HepG2 (cell line): Measurements from ENCODE around the gene POMT1. TPM values are rescaled to one million over a fixed set of nuclear protein-coding genes. Genes with fewer than 3 reads are reported as not detected.
A peak's percentile ranks its signal among the peaks of the same experiment; 100 is the strongest.

Experiments
- ATAC-seq: fragments of 200-7000 bp; cut with Tn5 transposase; 3 replicates; pipeline ENCODE4 v1.9.1; 2020; ENCODE audit warnings: mild to moderate bottlenecking, moderate library complexity
- BruUV-seq: library from RNA; stranded (reverse); fragments of 400-500 nt; replicated peaks from 2 replicates; lab custom pipeline; 2021; lab: Mats Ljungman, UMichigan
- CTCF ChIA-PET: fragments of 300-600 bp; formaldehyde crosslinking; extraction: SDS; loops from one replicate; lab custom pipeline; 2021; ENCODE audit warnings: low total read pairs, inconsistent platforms, low intra/inter-chr PET ratio; lab: Yijun Ruan, JAX
- POLR2A ChIA-PET: fragments of 350-600 bp; sonication (Branson Sonifier 250); formaldehyde crosslinking; loops from one replicate; lab custom pipeline; 2020; ENCODE audit warnings: antibody characterized with exemption, inconsistent platforms; lab: Yijun Ruan, JAX
- DNase-seq: peaks from one replicate; pipeline ENCODE4 v3.0.0-alpha.2; 2015; ENCODE audit warnings: low spot score
- FAIRE-seq: peaks from 3 replicates; lab custom pipeline; 2011; peaks lifted over from hg19 to GRCh38; lab: Jason Lieb, UNC
- H2AFZ ChIP-seq: one replicate; pipeline ENCODE4 v1.6.1; 2011; ENCODE audit warnings: low read length, inconsistent platforms
- H3K27ac ChIP-seq: fragments of 300-600 bp; 3 replicates; pipeline ENCODE4 v1.8.0; 2011; ENCODE audit warnings: mixed run types, mild to moderate bottlenecking, mixed read lengths, low read length, inconsistent platforms; ENCODE audit not compliant: insufficient read depth; ENCODE audit errors: extremely low read length
- H3K27me3 ChIP-seq, 2 experiments: fragments of 200-600 bp in 1 of 2; 2 replicates in 1 of 2; 3 replicates in 1 of 2; pipeline versions ENCODE4 v1.6.0 to v1.8.0; 2011; ENCODE audit warnings: low read length in 2 of 2, mild to moderate bottlenecking in 2 of 2, moderate library complexity in 2 of 2, inconsistent platforms in 1 of 2; ENCODE audit not compliant: insufficient read depth in 2 of 2, control insufficient read depth in 1 of 2
- H3K36me3 ChIP-seq, 2 experiments: fragments of 200-600 bp in 1 of 2; replicated peaks in 1 of 2; 2 replicates in 1 of 2; 3 replicates in 1 of 2; pipeline versions ENCODE4 v1.5.1 to v1.8.0; 2011; ENCODE audit warnings: low read length in 2 of 2, inconsistent platforms in 1 of 2; ENCODE audit not compliant: insufficient read depth in 2 of 2, control insufficient read depth in 1 of 2
- H3K4me1 ChIP-seq: 2 replicates; pipeline ENCODE4 v1.5.1; 2012; ENCODE audit warnings: low read length, inconsistent platforms; ENCODE audit not compliant: insufficient read depth
- H3K4me2 ChIP-seq: 2 replicates; pipeline ENCODE4 v1.6.0; 2011; ENCODE audit warnings: low read depth, low read length, inconsistent platforms
- H3K4me3 ChIP-seq, 3 experiments: fragments of 200-600 bp in 1 of 3; sonication (generic), shearing (Covaris generic) in 1 of 3; replicated peaks in 1 of 3; 2 replicates each; pipeline ENCODE4 v1.5.1; 2011 to 2016; ENCODE audit warnings: low read length in 3 of 3, inconsistent platforms in 2 of 3, low read depth in 2 of 3, mild to moderate bottlenecking in 2 of 3, control low read depth in 1 of 3, mixed read lengths in 1 of 3; ENCODE audit not compliant: insufficient read depth in 1 of 3
- H3K79me2 ChIP-seq: one replicate; pipeline ENCODE4 v1.6.1; 2011; ENCODE audit warnings: low read length, inconsistent platforms; ENCODE audit not compliant: insufficient read depth
- H3K9ac ChIP-seq: 2 replicates; pipeline ENCODE4 v1.6.0; 2011; ENCODE audit warnings: mild to moderate bottlenecking, low read depth, low read length, inconsistent platforms; ENCODE audit not compliant: insufficient read depth
- H3K9me3 ChIP-seq: 2 replicates; pipeline ENCODE4 v1.5.1; 2012; ENCODE audit warnings: mild to moderate bottlenecking, low read length
- H4K20me1 ChIP-seq: 2 replicates; pipeline ENCODE4 v1.6.0; 2011; ENCODE audit warnings: inconsistent platforms, mild to moderate bottlenecking, low read length, moderate library complexity; ENCODE audit not compliant: insufficient read depth
- DBP ChIP-seq: sonication (generic); formaldehyde crosslinking; IDR thresholded peaks from 2 replicates; pipeline ENCODE4 v1.4.0; 2020; ENCODE audit warnings: missing genetic modification reagents; ENCODE audit errors: not compliant biosample characterization
- DMAP1 ChIP-seq: IDR thresholded peaks from 2 replicates; pipeline ENCODE4 v1.6.1; 2016
- DNMT3B ChIP-seq: conservative IDR thresholded peaks from 2 replicates; pipeline ENCODE4 v1.6.1; 2016; ENCODE audit warnings: missing biosample characterization, control low read depth
- DR1 ChIP-seq: sonication (generic); formaldehyde crosslinking; IDR thresholded peaks from 2 replicates; pipeline ENCODE4 v1.8.0; 2021; ENCODE audit warnings: mild to moderate bottlenecking, missing genetic modification reagents, inconsistent platforms
- FOXC1 ChIP-seq: sonication (generic); formaldehyde crosslinking; IDR thresholded peaks from 2 replicates; pipeline ENCODE4 v1.8.0; 2022; ENCODE audit warnings: mild to moderate bottlenecking, missing genetic modification reagents, borderline replicate concordance
- KDM1A ChIP-seq: IDR thresholded peaks from 2 replicates; pipeline ENCODE4 v1.6.1; 2016; ENCODE audit warnings: missing compliant biosample characterization
- KDM2A ChIP-seq: sonication (generic); formaldehyde crosslinking; IDR thresholded peaks from 2 replicates; pipeline ENCODE4 v1.4.0; 2020; ENCODE audit warnings: low read depth, missing genetic modification reagents, borderline replicate concordance
- NFIB ChIP-seq: sonication (generic); formaldehyde crosslinking; IDR thresholded peaks from 2 replicates; pipeline ENCODE4 v1.9.0; 2021; ENCODE audit warnings: missing genetic modification reagents, mild to moderate bottlenecking, borderline replicate concordance
- PCBP1 ChIP-seq: fragments of 200-400 bp; formaldehyde crosslinking; IDR thresholded peaks from 2 replicates; pipeline ENCODE4 v1.6.1; 2017; ENCODE audit warnings: mild to moderate bottlenecking, low read depth, low read length, borderline replicate concordance
- PREB ChIP-seq: sonication (generic); formaldehyde crosslinking; IDR thresholded peaks from 2 replicates; pipeline ENCODE4 v1.4.0; 2020; ENCODE audit warnings: missing genetic modification reagents
- SMARCC2 ChIP-seq: fragments of 450-650 bp; IDR thresholded peaks from 2 replicates; pipeline ENCODE4 v1.6.1; 2017; ENCODE audit warnings: antibody characterized with exemption, mild to moderate bottlenecking
- ZNF136 ChIP-seq: sonication (generic); formaldehyde crosslinking; IDR thresholded peaks from 2 replicates; pipeline ENCODE4 v1.8.1; 2022; ENCODE audit warnings: low read depth, mild to moderate bottlenecking, moderate library complexity, missing genetic modification reagents
- ZNF317 ChIP-seq: sonication (generic); formaldehyde crosslinking; IDR thresholded peaks from 2 replicates; pipeline ENCODE4 v1.5.0; 2020; ENCODE audit warnings: mild to moderate bottlenecking, missing genetic modification reagents
- ZNF883 ChIP-seq: sonication (generic); formaldehyde crosslinking; IDR thresholded peaks from 2 replicates; pipeline ENCODE4 v1.5.1; 2020; ENCODE audit warnings: mild to moderate bottlenecking, missing genetic modification reagents; ENCODE audit errors: not compliant biosample characterization
- WGBS: methylation state at CpG from one replicate; pipeline ENCODE4 v1.1.6; 2017; ENCODE audit warnings: low lambda C conversion rate; 5-methylcytosine and 5-hydroxymethylcytosine counted together
- in situ Hi-C: cut with HindIII; loops from 2 replicates; pipeline ENCODE4 v1.10.0; 2017; ENCODE audit warnings: low pct_unique_long_range_greater_than_20kb; ENCODE audit not compliant: extremely low pct_ligation_motif_present
- intact Hi-C: fragments of 100-400 bp; cut with micrococcal nuclease; formaldehyde crosslinking; loops from one replicate; pipeline ENCODE4 v1.10.0; 2022; ENCODE audit not compliant: unreplicated experiment
- polyA plus RNA-seq, 8 experiments: library from polyadenylated mRNA; depleted of rRNA in 3 of 8; stranded (reverse) in 7 of 8; unstranded in 1 of 8; fragments of >200 nt; fragmentation: Illumina TruSeq in 4 of 8; extraction: Trizol in 4 of 8; gene quantifications; 2 replicates each; pipeline versions ENCODE4 v1.2.1 to v1.2.3, GENCODE V29; 2011 to 2016; ENCODE audit warnings: low read depth in 4 of 8, missing spikeins in 1 of 8, mixed read lengths in 1 of 8; ENCODE audit not compliant: insufficient read depth in 1 of 8
- total RNA-seq, 5 experiments: library from RNA; depleted of rRNA; stranded (reverse); fragments of >200 nt; fragmentation: Illumina TruSeq; extraction: Trizol; gene quantifications; 2 replicates each; pipeline ENCODE4 v1.2.3, GENCODE V29; 2016; ENCODE audit warnings: low read depth in 1 of 5
- TF ChIP-seq, protein P1 (sequence below): sonication (generic); formaldehyde crosslinking; IDR thresholded peaks from 2 replicates; pipeline ENCODE4 v1.4.0; 2020; ENCODE audit warnings: missing genetic modification reagents, borderline replicate concordance
- TF ChIP-seq, protein P2 (sequence below): sonication (generic); formaldehyde crosslinking; IDR thresholded peaks from 2 replicates; pipeline ENCODE4 v1.4.0; 2020; ENCODE audit warnings: missing genetic modification reagents, mild to moderate bottlenecking, borderline replicate concordance
- TF ChIP-seq, protein P3 (sequence below): sonication (generic); formaldehyde crosslinking; IDR thresholded peaks from 2 replicates; pipeline ENCODE4 v1.4.0; 2020; ENCODE audit warnings: mild to moderate bottlenecking, missing genetic modification reagents

Gene POMT1
- total and polyA plus RNA-seq, 2 of the 13 experiments (the other 11 are each of a cell fraction or from before 2014, with no cell fraction given), result 21.6 to 22.7 TPM

DNA sequence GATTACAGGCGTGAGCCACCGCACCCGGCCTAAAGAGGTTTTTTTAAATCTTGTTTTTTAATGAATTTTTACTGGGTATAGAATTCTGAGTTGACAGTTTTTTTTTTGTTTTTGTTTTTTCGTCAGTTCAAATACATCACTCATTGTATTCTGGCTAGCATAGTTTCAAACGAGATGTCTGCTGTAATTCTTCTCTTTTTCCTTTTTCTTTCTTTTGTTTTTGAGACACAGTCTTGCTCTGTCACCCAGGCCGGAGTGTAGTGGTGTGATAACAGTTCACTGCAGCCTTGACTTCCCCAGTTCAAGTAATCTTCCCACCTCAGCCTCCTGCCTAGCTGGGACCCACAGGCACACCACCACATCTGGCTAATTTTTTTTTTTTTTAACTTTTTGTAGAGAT is 40.4 kb downstream of the POMT1 start:
- in situ Hi-C loops, result no loop called here
- H3K4me3 ChIP-seq, result no peak overlapping the region
- no peak overlapping the region for H2AFZ ChIP-seq
- no peak overlapping the region for H3K9ac ChIP-seq
- no TSS peak for BruUV-seq
- no peaks in the 10 kb centered on the region for H3K79me2 ChIP-seq
- TF ChIP-seq DR1, result no peak
- no peak for TF ChIP-seq NFIB (CRISPR knock-in tag)
- TF ChIP-seq, protein P1, sequence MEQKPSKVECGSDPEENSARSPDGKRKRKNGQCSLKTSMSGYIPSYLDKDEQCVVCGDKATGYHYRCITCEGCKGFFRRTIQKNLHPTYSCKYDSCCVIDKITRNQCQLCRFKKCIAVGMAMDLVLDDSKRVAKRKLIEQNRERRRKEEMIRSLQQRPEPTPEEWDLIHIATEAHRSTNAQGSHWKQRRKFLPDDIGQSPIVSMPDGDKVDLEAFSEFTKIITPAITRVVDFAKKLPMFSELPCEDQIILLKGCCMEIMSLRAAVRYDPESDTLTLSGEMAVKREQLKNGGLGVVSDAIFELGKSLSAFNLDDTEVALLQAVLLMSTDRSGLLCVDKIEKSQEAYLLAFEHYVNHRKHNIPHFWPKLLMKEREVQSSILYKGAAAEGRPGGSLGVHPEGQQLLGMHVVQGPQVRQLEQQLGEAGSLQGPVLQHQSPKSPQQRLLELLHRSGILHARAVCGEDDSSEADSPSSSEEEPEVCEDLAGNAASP (CRISPR knock-in tag), result no peak
- no peak for TF ChIP-seq KDM2A (CRISPR knock-in tag)
- TF ChIP-seq ZNF136 (CRISPR knock-in tag), result peak; percentile 30; the same call in 1 of the 2 replicates
- TF ChIP-seq, protein P2, sequence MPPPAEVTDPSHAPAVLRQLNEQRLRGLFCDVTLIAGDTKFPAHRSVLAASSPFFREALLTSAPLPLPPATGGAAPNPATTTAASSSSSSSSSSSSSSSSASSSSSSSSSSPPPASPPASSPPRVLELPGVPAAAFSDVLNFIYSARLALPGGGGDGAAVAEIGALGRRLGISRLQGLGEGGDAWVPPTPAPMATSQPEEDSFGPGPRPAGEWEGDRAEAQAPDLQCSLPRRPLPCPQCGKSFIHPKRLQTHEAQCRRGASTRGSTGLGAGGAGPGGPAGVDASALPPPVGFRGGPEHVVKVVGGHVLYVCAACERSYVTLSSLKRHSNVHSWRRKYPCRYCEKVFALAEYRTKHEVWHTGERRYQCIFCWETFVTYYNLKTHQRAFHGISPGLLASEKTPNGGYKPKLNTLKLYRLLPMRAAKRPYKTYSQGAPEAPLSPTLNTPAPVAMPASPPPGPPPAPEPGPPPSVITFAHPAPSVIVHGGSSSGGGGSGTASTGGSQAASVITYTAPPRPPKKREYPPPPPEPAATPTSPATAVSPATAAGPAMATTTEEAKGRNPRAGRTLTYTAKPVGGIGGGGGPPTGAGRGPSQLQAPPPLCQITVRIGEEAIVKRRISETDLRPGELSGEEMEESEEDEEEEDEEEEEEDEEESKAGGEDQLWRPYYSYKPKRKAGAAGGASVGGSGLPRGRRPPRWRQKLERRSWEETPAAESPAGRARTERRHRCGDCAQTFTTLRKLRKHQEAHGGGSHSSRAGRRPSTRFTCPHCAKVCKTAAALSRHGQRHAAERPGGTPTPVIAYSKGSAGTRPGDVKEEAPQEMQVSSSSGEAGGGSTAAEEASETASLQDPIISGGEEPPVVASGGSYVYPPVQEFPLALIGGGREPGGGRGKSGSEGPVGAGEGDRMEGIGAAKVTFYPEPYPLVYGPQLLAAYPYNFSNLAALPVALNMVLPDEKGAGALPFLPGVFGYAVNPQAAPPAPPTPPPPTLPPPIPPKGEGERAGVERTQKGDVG (CRISPR knock-in tag), result no peak
- TF ChIP-seq PREB, result no peak
- TF ChIP-seq, protein P3, sequence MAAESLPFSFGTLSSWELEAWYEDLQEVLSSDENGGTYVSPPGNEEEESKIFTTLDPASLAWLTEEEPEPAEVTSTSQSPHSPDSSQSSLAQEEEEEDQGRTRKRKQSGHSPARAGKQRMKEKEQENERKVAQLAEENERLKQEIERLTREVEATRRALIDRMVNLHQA, result no peak
- no peak for TF ChIP-seq DBP
- no peak for TF ChIP-seq KDM1A (CRISPR knock-in tag)
- no peak for TF ChIP-seq DNMT3B (CRISPR knock-in tag)
- no peak for TF ChIP-seq SMARCC2
- no peak for TF ChIP-seq DMAP1 (CRISPR knock-in tag)
- no peak for TF ChIP-seq ZNF883 (CRISPR knock-in tag)
- TF ChIP-seq ZNF317 (CRISPR knock-in tag), result peak; percentile 99
- no peak for TF ChIP-seq FOXC1
- no peak for TF ChIP-seq PCBP1
- peaks cover 11% of the 10 kb centered on the region; the same call in 1 of the 2 replicates for H4K20me1 ChIP-seq
- peaks cover 25% of the 10 kb centered on the region for H3K4me1 ChIP-seq
- POLR2A ChIA-PET, result no interaction called here
- ATAC-seq, result no peak
- no peak for FAIRE-seq
- H3K4me2 ChIP-seq, result no peak overlapping the region
- H3K9me3 ChIP-seq, result peaks cover 22% of the 10 kb centered on the region
- peaks cover 11 to 60% of the 10 kb centered on the region in 2 experiments; a peak in 4 of 5 replicates for H3K27me3 ChIP-seq
- H3K36me3 ChIP-seq, result no peaks in the 10 kb centered on the region
- intact Hi-C loops, result no loop called here
- DNase-seq, result no peak
- 59% methylated on average over 6 of the region's 6 CpGs for WGBS
- CTCF ChIA-PET, result no interaction called here
- H3K27ac ChIP-seq, result no peak overlapping the region
